Stimulated activated CD8-positive, alpha-beta memory T cell treated with anti-CD3 and anti-CD28 coated beads, Interleukin-4, amount 100 ng/mL, for 48 hours (primary cell): ENCODE measurements around the gene NR2F1.

Source experiments
- DNase-seq: peaks from one replicate; pipeline ENCODE4 v3.0.0-alpha.2; 2020

NR2F1 gene

DNA sequence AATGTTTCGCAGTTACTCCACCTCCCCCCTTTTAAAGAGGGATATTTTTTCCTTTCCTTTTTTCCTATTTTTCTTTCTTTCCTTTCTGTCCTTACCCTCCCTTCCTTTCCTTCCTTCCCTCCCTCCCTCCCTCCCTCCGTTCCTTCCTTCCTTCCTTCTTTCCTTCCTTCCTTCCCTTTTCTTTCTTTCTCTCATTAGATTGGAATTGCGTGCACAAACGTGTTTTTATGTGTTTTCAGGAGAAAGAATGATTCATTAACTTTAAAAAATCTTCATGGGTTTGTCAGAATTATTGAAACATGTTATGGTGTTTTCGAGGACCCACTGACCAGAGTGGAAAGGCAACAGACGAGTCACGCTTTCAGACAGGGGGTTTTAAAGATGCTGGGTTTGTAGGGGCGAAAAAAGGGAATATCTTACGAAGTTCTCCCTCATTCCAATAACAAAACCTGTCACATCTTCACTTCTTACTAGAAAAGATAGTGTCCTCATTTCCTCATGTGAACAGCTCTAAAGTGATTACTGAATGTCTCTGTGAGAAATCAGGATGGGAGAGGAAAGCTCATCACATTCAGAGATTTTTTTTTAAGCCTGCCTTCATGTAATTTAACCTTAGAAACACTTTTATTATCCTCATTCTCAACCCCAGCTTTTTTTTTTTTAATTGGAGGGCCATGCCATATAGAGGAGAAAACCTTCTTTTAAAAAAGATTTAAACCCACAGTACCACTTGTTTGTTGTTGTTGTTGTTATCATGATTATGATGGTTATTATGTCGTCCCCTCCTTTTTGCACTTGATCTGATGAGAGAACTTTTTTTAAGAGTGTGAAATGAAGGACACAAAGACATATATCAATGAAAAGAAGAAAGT lies 21.9 kb downstream of the NR2F1 start:
- DNase-seq: no peak

DNA sequence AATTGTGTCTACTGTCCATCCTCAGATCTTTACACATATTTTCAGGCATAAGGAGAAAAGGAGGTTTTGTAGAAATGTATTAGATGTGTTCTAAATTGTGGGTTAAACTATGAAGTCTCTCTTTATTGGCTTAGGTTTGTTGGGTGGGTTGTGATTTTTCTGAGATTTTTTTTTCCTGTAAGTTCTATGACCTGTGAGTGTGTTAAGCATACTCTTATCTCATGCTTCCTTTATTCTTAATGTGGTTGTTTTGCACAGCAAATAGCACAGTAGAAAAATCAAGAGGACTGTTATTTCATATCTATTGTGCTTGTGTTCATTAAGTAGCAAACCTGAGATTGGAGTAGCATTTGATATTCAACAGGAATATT lies 23.3 kb downstream of the NR2F1 start:
- no peak for DNase-seq

GRCh38 chr5:93607367-93608258 lies 24.6 kb downstream of the NR2F1 start:
- DNase-seq: no peak

DNA sequence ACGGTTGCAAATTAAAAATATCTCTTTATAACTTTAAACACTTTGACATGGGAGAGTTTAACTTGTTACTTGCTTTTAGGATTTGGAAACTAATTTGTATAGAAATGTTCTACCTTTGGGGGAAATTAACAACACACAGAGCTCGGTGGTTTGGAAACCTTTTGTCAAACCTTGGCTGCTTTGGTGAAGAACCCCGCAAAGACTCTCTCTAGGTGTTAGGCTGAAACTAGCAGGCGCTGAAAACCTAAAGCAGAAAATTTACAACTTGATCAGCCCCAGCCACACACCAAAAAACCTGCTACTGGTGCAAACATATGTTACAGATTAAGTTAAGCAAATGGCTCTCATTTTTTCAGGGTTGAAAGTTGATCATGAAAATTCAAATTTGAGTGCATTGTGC lies 25.8 kb downstream of the NR2F1 start:
- DNase-seq: no peak

- no peak for DNase-seq
Measured at GRCh38 chr5:93609762-93610161, 26.7 kb downstream of the NR2F1 start.

DNA sequence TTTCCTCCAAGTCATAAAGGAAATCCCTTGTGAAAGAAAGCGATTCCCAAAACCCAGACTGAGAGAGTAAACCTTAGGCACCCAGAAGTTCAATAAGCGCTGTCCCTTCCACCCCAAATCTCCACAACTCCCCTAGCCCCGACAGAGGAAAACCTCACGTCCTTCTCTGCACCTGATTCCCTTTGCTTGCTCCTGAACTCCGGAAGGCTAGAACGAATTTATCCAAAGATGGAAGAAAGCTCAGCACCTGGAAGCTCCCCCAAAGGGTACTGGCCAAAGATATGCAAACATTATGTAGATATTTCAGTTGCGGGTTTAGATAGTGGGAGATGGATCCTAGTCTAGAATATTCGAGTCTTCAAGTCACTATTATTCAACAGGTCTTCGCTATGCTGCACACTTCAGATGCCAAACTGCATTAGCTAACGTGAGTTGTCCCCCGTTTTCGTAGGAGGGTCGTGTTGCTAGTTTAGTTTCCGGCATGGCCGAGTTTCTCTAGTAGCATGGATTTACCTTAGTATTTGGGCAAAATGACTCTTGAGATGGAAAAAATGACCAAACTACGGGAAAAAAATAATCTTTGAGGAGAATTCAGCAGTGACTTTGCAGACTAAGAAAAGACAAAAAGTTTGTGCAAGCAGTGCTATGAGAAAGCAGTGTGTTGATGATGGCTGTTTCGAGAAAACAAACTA lies 27.7 kb downstream of the NR2F1 start:
- DNase-seq: no peak

DNA sequence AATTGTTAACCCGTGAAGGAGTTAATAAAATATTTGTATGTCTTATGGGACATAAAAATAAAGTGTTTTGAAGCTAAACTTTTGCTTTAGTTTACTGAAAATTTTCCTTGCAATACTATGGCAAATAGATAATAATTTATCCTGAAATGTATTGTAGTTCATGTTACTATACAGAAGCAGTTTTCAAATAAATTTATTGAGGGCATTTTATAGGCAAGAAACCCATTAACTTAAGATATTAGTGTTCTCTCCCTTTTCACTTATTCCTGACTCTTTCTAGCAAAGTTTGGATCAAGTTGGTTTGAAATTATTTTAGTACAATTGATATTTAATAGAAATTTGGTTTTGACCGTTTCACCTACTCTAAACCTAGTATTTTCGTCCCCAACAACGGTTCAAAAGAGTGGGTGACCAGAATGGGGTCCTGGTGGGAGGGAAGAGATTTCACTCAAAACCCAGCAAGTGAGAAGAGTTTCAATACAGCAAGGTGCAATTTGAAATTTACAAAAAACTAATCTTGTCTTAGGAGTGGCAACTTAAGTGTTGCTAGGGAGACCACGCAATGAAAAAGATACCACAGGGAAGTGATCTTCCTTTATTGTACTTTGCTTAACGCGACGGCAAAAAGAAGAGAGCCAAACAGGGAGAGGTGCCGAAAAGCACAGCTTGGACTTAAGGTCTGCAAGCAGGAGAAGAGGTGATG lies 28.4 kb downstream of the NR2F1 start:
- no peak for DNase-seq

DNA sequence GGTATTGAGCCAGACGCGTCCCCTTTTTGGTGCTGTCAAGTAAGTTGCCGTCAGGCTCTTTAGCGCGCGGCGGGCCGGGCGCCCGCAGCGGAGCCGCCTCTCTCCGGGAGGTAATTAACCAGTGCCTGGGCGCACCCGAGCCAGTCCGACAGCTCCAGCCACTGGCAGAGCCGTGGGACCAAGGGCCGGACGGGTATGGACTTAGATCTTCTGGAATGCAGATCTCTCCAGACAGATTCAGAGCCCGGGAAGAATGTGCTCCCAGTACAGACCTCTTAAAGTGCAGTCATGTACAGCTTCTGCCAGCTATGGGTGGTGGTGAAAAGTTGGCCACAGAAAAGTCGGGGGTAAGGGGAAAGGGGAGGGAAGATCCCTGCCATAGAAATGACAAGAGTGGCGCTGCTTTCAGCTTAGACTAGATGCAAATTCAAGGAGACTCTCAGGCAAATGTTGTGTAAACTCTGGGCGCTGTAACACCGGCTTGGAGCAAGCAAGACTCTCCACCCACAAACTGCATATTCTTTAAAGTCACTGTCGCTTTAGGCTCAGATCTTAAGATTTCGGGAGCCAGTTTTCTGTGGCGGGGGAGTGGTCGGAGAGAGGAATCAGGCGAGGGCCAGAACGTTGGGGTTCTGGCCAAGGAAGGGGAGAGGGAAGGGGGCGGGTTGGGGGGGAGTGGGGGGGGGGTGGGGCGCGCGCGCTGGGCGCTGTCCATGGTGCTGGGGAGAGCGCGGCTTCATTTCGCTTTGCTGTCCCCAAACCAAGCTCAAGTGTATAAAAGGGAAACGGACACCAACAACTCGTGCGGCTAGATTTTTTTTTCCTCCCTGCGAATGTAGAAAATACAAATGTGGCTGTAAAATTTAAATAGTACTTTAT lies 29.2 kb downstream of the NR2F1 start:
- DNase-seq: no peak

- DNase-seq: no peak
Measured at GRCh38 chr5:93612855-93613243, 29.8 kb downstream of the NR2F1 start.

GRCh38 chr5:93616538-93617174 lies 33.6 kb downstream of the NR2F1 start:
- DNase-seq: no peak

DNA sequence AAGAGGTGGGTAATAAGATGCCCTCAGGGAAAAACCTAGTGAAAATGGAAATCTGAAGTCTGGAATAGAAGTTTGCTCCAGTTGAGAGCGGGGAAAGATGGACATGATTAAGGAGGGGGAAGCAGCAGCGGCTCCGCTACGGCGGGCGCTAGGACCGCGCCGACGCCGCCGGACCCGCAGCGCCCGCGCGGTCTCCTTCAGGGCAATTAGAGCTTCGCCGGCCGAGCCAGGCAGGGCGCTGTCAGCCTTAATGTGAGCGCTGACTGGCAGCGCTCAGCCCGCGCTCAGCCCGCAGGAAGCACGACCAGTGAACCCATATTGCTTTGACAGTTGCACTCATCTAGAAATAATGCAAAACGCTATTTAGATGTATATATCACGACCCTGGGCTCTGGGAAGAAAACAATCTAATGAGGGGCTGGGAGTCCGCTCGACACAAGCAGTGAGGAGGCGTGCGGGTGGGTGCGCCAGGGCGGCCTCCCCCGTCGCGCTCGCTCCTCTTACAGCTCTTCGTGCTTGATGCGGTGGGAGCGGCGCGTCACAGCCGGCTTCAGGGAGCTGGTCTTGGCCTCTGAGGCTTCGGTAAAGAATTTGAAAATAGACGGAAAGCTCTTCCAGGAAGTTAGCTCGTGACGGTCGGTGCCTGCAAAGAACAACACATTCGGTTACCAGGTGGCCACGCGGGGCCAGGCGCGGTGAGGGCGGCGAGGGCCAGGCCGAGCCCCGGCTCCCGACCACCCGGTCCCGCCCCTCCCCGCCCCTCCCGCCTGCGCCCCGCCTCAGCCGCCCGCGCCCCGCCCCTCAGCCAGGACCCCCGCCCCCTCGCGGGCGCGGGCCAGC lies 37.7 kb downstream of the NR2F1 start:
- peak; percentile 70 for DNase-seq

- DNase-seq: no peak
Measured at GRCh38 chr5:93621327-93621798, 38.3 kb downstream of the NR2F1 start.

GRCh38 chr5:93622240-93622885 lies 39.3 kb downstream of the NR2F1 start:
- no peak for DNase-seq

GRCh38 chr5:93623153-93623552 lies 40.1 kb downstream of the NR2F1 start:
- no peak for DNase-seq

GRCh38 chr5:93626801-93627200 lies 43.8 kb downstream of the NR2F1 start:
- DNase-seq: no peak

DNA sequence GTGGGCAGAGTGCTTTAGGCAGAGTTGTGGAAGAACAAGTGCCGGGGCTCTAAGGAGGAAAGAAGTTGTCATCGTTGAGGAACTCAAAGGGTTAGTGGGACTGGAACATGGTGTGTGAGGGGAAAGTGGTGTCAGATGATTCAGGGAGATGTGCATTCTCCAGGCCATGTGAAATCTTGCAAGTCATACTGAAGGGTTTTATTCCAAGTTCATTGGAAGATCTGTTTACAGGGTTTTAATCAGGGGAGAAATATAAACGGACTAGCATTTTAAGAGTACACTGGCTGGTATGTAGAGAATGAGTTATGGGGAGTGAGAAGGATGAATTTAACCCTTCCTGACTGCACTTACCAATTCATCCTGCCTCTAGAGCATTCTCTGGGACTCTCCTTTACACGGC lies 49.3 kb downstream of the NR2F1 start:
- DNase-seq: no peak

GRCh38 chr5:93635991-93636390 lies 53.0 kb downstream of the NR2F1 start:
- DNase-seq: no peak

DNA sequence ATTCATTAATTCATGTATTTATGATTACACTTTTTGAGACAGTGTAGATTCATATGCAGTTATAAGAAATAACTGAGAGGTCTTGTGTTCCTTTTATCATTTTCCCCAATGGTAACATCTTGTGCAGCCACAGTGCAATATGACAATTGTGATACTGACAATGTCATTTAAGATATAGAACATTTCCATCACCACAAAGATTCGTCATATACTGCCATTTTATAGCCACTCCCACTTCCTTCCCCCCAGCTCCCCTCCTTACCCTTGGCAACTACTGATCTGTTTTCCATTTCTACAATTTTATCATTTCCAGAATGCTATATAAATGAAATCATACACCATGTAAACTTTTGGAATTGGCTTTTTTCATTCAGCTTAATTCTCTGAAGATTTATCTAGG lies 53.8 kb downstream of the NR2F1 start:
- no peak for DNase-seq

GRCh38 chr5:93637697-93638096 lies 54.7 kb downstream of the NR2F1 start:
- no peak for DNase-seq

GRCh38 chr5:93642526-93642925 lies 59.5 kb downstream of the NR2F1 start:
- no peak for DNase-seq
